Fibroblast of skin of right quadriceps (primary cell): ENCODE results near the gene LRRC53.

ENCODE experiments used
- DNase-seq: peaks from one replicate; pipeline ENCODE4 v3.0.0-alpha.2; 2013

The LRRC53 gene

DNA sequence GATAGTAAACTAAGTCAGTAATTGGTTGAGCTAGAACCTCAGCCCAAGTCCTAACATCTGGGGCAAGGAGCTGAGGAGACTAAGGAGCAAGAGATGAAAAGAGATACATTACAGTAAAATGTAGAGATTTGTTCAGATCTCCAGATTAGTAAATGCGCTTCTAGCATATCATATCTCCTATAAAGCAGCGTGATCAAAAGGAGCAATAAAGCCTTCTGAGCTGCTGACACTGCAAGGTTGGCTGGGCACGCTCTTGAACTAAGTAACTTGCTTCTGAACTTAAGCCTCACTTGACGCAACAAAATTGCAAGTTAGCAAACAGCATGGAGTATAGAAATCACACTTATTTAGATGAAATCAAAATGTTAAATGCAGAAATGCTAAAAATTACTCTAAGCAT lies 80.9 kb downstream of the LRRC53 start:
- DNase-seq: no peak

DNA sequence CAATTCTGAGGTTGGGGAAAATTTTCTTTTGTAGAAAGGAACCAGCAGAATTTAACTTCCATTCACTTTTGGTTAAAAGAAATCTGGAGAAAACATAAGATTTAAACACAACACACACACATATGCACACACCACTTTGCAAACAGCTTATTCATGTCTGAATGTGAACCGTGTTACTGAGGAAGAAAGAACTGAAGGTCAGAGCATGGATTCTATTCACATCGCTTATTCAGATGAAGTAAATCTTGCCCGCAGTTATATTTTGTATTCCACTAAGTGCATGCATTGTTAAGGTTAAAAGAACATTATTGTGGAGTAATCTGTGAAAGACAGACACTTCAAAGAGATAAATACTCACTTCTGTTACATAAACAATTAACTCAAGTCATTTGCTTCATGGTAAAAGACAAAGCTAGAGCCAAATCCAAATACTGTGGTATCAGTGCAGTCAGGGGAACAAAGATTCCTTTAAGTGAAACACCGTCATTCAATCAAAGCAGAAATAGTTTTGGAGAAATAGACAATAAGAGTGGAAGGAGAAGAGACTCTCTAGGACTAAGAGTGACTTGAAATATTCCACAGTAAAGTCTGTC lies 82.0 kb downstream of the LRRC53 start:
- DNase-seq: no peak

DNA sequence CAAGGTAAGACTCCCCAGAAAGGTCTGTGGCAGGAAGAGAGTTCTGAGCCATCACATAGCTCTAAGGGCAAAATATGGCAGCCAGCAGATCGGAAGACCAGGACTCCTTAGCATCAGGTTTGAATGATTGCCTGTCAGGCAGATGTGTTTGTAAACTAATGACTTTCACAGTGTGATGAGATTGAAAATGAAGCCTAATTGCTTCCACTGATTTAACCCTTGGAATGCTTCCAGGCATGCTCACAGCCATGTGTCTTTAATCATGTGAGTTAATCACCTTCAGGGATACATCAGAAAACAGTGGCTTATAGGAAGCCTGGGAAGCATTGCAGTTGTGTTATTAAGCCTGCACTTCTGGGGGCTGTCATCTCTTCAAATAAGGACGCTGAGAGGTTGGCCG lies 82.8 kb downstream of the LRRC53 start:
- peak; percentile 2 for DNase-seq

DNA sequence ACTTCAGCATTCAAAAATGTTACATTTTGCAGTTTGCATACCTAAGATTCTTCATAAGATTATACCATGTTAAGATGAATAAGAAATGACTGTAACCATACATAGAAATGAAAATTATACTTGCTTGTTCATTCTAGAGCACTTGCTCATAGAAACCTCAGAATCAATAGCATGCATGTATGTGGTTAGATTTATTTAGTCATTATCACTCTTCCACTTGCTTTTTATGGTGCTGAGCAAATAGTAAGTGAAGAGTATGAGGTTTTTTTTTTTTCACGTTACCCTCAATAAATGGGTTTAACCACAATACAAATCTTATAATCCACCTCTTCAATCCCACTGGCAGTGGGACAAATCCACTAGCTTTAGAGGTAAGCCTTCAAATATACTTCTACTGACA lies 84.7 kb downstream of the LRRC53 start:
- peak; percentile 49 for DNase-seq

DNA sequence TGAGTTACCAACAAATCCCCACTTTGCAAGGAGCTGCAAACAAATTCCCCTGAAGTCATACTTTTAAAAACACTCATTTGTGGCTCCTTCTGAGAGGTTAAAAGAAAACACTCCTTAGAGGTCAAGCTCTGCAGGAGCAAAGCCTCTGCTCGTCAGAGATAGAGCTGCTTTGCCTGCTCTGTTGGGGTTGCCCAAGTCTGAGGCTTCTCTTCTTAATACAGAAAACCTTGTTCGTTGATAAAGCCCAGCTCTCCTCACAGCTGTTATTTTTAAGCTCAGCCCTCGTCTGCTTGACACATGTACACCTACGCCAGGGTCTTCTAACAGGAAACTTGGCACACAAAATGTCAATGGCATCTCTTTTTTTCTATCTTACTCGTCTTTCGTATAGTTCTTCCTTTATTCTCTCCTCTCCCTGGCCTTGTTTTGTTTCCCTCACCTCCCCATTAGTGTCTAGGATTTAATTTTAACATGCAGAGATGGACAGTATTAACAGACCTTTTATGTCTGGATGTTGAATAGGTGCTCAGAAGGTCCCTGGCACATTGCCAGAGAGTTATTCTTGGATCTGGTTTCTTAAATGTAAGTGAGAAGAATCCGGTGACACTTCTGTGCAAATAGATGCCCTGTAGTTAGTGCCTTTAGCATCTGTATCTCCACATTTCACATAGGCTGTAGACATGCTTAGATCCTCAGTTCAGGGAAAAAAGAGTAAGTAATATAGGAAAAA lies 86.0 kb downstream of the LRRC53 start:
- DNase-seq: no peak

DNA sequence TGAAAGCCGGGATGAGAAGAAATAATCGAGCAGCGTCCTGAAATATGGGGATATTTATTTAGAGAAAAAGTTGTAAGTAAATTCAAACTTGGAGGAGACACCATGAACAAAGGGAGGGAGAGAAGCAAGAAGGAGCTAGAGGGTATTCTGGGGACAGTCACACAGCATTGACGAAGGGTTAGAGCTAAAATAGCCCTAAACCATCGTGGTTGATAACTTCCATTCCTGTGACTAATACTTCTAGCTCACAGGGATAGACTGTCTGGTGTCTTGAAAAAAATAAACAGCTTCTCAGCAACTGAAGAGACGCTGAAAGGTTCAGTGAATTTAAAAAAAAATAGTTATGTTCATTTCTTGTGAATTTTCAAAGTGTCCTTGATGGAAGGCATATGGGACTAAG lies 86.7 kb downstream of the LRRC53 start:
- DNase-seq: peak; percentile 4

DNA sequence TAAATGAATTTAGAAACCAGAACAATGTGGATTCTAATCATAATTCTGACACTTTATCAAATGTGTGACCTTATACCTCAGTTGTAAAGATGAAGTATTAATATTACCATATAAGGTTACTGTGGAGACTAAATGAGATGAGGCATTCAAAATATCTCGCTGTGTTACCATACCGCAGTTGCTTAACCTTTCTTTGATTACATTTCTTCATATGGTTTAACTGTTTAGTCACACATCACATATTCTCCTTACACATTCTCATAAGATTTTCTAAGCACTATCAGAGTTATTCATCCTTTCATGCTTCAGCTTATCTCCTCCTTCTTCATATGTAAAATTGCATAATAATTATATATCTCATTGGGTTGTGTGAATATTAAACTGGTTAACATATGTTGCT lies 88.9 kb downstream of the LRRC53 start:
- peak; percentile 20 for DNase-seq

DNA sequence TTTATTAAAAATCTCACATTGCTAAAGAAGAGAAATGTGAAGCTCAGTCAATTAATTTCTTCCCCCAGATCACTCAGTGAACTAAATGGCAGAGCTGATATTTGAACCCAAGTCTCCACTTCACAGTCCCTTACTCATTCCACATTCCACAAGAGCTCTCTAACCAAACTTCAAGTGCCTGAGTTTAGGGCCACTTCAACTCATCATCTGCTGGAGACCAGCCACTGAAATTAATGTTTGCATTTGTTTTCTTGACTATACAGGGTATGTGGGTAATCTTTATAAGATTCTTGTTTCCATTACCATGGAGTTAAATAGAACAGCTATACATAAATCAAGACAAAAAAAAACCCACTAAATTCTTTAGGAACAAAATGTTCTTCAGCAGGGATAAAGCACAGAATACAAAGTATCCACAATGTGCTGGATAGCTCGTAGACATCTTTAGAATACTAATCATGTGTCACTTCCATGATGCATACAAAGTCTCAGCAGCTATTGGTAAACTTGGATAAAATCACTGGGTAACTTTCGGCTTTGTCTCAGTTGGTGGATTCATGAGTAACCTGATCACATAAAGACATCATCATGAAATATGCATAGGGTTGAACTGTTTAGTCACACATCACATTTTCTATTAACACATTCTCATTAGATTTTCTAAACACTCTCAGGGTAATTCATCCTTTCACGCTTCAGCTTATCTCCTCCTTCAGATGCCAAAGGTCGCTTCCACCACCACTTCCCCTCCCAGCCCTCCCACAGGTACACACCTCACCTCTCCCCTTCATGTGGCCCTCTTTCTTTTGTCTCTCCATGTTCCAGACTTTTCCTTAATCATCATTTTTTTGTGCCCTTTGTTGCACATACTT lies 89.8 kb downstream of the LRRC53 start:
- peak; percentile 30 for DNase-seq

DNA sequence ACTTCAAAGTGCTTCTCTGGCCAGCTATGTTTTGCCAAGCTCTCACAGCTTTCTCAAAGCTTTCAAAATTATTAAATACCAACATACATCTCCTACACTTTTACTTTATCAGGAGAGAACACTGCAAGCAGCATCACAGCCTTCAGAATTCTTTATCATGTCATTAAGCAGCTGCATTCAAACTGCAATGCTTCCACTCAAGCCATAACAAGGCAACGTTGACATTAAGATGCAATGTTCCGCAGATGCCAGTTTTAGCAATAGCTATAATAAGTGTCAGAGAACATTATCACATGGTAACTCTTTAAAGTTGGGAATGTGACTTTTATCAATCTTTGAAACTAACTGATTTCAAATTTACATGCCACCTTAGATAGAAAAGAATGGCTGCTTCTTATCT lies 91.9 kb downstream of the LRRC53 start:
- DNase-seq: no peak
